OCI-LY7 (cell line): Measurements from ENCODE around the gene FGFBP1. TPM values are rescaled to one million over a fixed set of nuclear protein-coding genes. Genes with fewer than 3 reads are reported as not detected.

Source experiments
- BruUV-seq: library from RNA; stranded (reverse); fragments of 400-500 nt; replicated peaks from 2 replicates; lab custom pipeline; 2021; lab: Mats Ljungman, UMichigan
- CTCF ChIA-PET: fragments of 300-600 bp; sonication (Branson Sonifier 250); formaldehyde crosslinking; loops from one replicate; lab custom pipeline; 2022; ENCODE audit warnings: antibody characterized with exemption; ENCODE audit not compliant: unreplicated experiment; lab: Charles Lee
- POLR2A ChIA-PET: fragments of 300-600 bp; sonication (Branson Sonifier 250); formaldehyde crosslinking; loops from one replicate; lab custom pipeline; 2022; ENCODE audit warnings: antibody characterized with exemption; lab: Charles Lee
- DNase-seq: peaks from one replicate; pipeline ENCODE4 v3.0.0-alpha.2; 2015; ENCODE audit warnings: low spot score
- H2AFZ ChIP-seq: fragments of 200-600 bp; sonication (generic), shearing (Covaris generic); 2 replicates; pipeline ENCODE4 v1.6.1; 2014; ENCODE audit warnings: mild to moderate bottlenecking, antibody characterized with exemption, low read length, moderate library complexity
- H3K27ac ChIP-seq: fragments of 200-600 bp; sonication (generic); 2 replicates; pipeline ENCODE4 v1.5.1; 2014; ENCODE audit warnings: mixed run types, low read depth, mild to moderate bottlenecking, moderate library complexity, low read length, inconsistent platforms; ENCODE audit not compliant: poor library complexity, severe bottlenecking
- H3K36me3 ChIP-seq: fragments of 200-600 bp; sonication (generic); 2 replicates; pipeline ENCODE4 v1.6.1; 2014; ENCODE audit warnings: mild to moderate bottlenecking, antibody characterized with exemption, low read length, moderate library complexity, mixed read lengths; ENCODE audit not compliant: insufficient read depth
- H3K4me1 ChIP-seq: fragments of 200-600 bp; sonication (generic); 2 replicates; pipeline ENCODE4 v1.5.1; 2014; ENCODE audit warnings: mild to moderate bottlenecking, low read length; ENCODE audit not compliant: insufficient read depth, poor library complexity, severe bottlenecking
- H3K4me2 ChIP-seq: fragments of 200-600 bp; sonication (generic); 2 replicates; pipeline ENCODE4 v1.6.1; 2014; ENCODE audit warnings: mild to moderate bottlenecking, low read length
- H3K4me3 ChIP-seq: fragments of 200-600 bp; sonication (generic); 2 replicates; pipeline ENCODE4 v1.5.1; 2014; ENCODE audit warnings: mild to moderate bottlenecking, low read depth, low read length; ENCODE audit not compliant: poor library complexity, severe bottlenecking
- H3K79me2 ChIP-seq: fragments of 200-600 bp; sonication (generic); 2 replicates; pipeline ENCODE4 v1.6.1; 2016; ENCODE audit warnings: low read depth, mild to moderate bottlenecking, low read length, moderate library complexity, mixed read lengths; ENCODE audit not compliant: insufficient read depth
- H3K9me2 ChIP-seq: fragments of 200-600 bp; sonication (generic); 2 replicates; pipeline ENCODE4 v1.6.1; 2016; ENCODE audit warnings: mild to moderate bottlenecking, low read length, mixed read lengths; ENCODE audit not compliant: insufficient read depth
- H3K9me3 ChIP-seq: fragments of 200-600 bp; sonication (generic); 2 replicates; pipeline ENCODE4 v1.6.1; 2014; ENCODE audit warnings: mild to moderate bottlenecking, mixed run types, low read length, mixed read lengths
- H4K20me1 ChIP-seq: fragments of 200-600 bp; sonication (generic); 2 replicates; pipeline ENCODE4 v1.6.1; 2014; ENCODE audit warnings: mild to moderate bottlenecking, antibody characterized with exemption, low read length, moderate library complexity, mixed read lengths; ENCODE audit not compliant: insufficient read depth
- CTCF ChIP-seq: fragments of 200-600 bp; sonication (generic); conservative IDR thresholded peaks from 2 replicates; pipeline ENCODE4 v1.5.1; 2014; ENCODE audit warnings: mild to moderate bottlenecking, antibody characterized with exemption, low read length, moderate library complexity, mixed read lengths
- EZH2phosphoT487 ChIP-seq: fragments of 200-600 bp; sonication (generic); IDR thresholded peaks from 2 replicates; pipeline ENCODE4 v1.6.1; 2018; ENCODE audit warnings: low read depth, borderline replicate concordance, mild to moderate bottlenecking, mixed run types, antibody characterized with exemption, low read length, moderate library complexity, mixed read lengths
- intact Hi-C: fragments of 100-400 bp; cut with micrococcal nuclease; formaldehyde crosslinking; loops from one replicate; pipeline ENCODE4 v1.10.0; 2022; ENCODE audit not compliant: unreplicated experiment
- total RNA-seq, 2 experiments: library from RNA; depleted of rRNA in 1 of 2; stranded (reverse); fragments of >200 nt in 1 of 2; shearing (Covaris generic) in 1 of 2; gene quantifications; 2 replicates each; pipeline ENCODE4 v1.2.3, GENCODE V29; 2014 to 2022

FGFBP1 gene
- total RNA-seq, 2 experiments from 2014 or later = not detected

GRCh38 chr4:15890246-15890829 is 48.2 kb downstream of the FGFBP1 start:
- Histone ChIP-seq H3K4me1 (peaks cover 17% of the 10 kb centered on the region), H4K20me1 (no peaks in the 10 kb centered on the region), H3K9me2 (no peaks in the 10 kb centered on the region), H3K36me3 (no peaks in the 10 kb centered on the region), H3K79me2 (no peaks in the 10 kb centered on the region), H3K4me3 (no peak overlapping the region), H2AFZ (peak overlapping the region; percentile 88; the same call in 1 of the 2 replicates), H3K27ac (no peak overlapping the region), H3K9me3 (no peaks in the 10 kb centered on the region), H3K4me2 (no peak overlapping the region)
- CTCF ChIA-PET = interaction anchor here (1.4 kb wide), 1 partner anchor 84 kb away, joined by 4 read pairs; no protein-coding TSS in a partner anchor
- TF ChIP-seq EZH2phosphoT487 (no peak), CTCF (no peak)
- intact Hi-C loops = no loop called here
- BruUV-seq = no TSS peak
- DNase-seq = no peak
- POLR2A ChIA-PET = interaction anchor here (0.6 to 0.7 kb wide), 2 partner anchors 31 to 1058 kb away, joined by 3 to 5 read pairs; no protein-coding TSS in a partner anchor

- Histone ChIP-seq H3K4me2 (no peak overlapping the region), H3K4me1 (peaks cover 17% of the 10 kb centered on the region), H3K27ac (no peak overlapping the region), H3K9me3 (no peaks in the 10 kb centered on the region), H3K36me3 (no peaks in the 10 kb centered on the region), H4K20me1 (no peaks in the 10 kb centered on the region), H2AFZ (no peak overlapping the region), H3K4me3 (no peak overlapping the region), H3K79me2 (no peaks in the 10 kb centered on the region), H3K9me2 (no peaks in the 10 kb centered on the region)
- ChIA-PET POLR2A (interaction anchor here (0.9 kb wide), 1 partner anchor 13 kb away, joined by 4 read pairs; no protein-coding TSS in a partner anchor), CTCF (no interaction called here)
- TF ChIP-seq CTCF (no peak), EZH2phosphoT487 (no peak)
- intact Hi-C loops = no loop called here
- BruUV-seq = no TSS peak
- no peak for DNase-seq
Observed at GRCh38 chr4:15888515-15888914, 50.0 kb downstream of the FGFBP1 start.

Other genes starting within 250 kb of the FGFBP1 start
- 0.50 and 0.67 TPM in 2 replicates for gene BST1, start 235.7 kb downstream of the FGFBP1 start, total RNA-seq (2014; rRNA removed; shearing (Covaris generic))
- gene BST1, start 235.7 kb downstream of the FGFBP1 start, total RNA-seq (2022) = 0.21 TPM in 1 of 2 replicates, not detected in the other
- gene CD38, start 160.4 kb downstream of the FGFBP1 start, total RNA-seq (2014; rRNA removed; shearing (Covaris generic)) = 92.0 and 103 TPM in 2 replicates
- gene CD38, start 160.4 kb downstream of the FGFBP1 start, total RNA-seq (2022) = 176 and 214 TPM in 2 replicates
- gene FGFBP2, start 24.4 kb upstream of the FGFBP1 start, total RNA-seq (2014; rRNA removed; shearing (Covaris generic)) = not detected in 2 replicates
- not detected in 2 replicates for gene FGFBP2, start 24.4 kb upstream of the FGFBP1 start, total RNA-seq (2022)
- not detected in 2 replicates for gene PROM1, start 145.3 kb upstream of the FGFBP1 start, total RNA-seq (2014; rRNA removed; shearing (Covaris generic))
- gene PROM1, start 145.3 kb upstream of the FGFBP1 start, total RNA-seq (2022) = not detected in 2 replicates